Vagina (tissue), 2 donors: ENCODE results near the gene ADAMTS2.

Experiments
- CTCF ChIP-seq, 3 experiments: fragments of 450-650 bp in 2 of 3; fragments of 200-600 bp in 1 of 3; sonication (generic) in 1 of 3; IDR thresholded peaks; one replicate each; pipeline ENCODE4 v1.5.1; 2017 to 2019; ENCODE audit warnings: antibody characterized with exemption in 3 of 3, mild to moderate bottlenecking in 2 of 3, moderate library complexity in 2 of 3
- POLR2A ChIP-seq, 2 donors: fragments of 450-650 bp; IDR thresholded peaks; one replicate each; pipeline ENCODE4 v1.6.1; 2017; ENCODE audit warnings: antibody characterized with exemption in 2 of 2, mild to moderate bottlenecking in 2 of 2, moderate library complexity in 2 of 2
- POLR2AphosphoS5 ChIP-seq, 2 donors: sonication (generic); formaldehyde crosslinking; IDR thresholded peaks; one replicate each; pipeline ENCODE4 v1.9.0; 2017; ENCODE audit warnings: antibody characterized with exemption in 2 of 2, mild to moderate bottlenecking in 2 of 2, low read depth in 1 of 2; ENCODE audit not compliant: insufficient read depth in 1 of 2

- TF ChIP-seq CTCF (IDR thresholded peaks at IDR 0.05): no peak
- TF ChIP-seq POLR2AphosphoS5 (IDR thresholded peaks at IDR 0.05; ENCODE audit: insufficient read depth in 1 of 2, low read depth in 1 of 2): no peak
- no peak for TF ChIP-seq POLR2A (IDR thresholded peaks at IDR 0.05)
These were observed 26.1 kb downstream of the ADAMTS2 start for GRCh38 chr5:179319123-179319522.
